Measurements from ENCODE around the gene PXMP4. TPM values are rescaled to one million over a fixed set of nuclear protein-coding genes. Genes with fewer than 3 reads are reported as not detected.
A peak's percentile ranks its signal among the peaks of the same experiment; 100 is the strongest.

Gene PXMP4
- total and polyA plus RNA-seq, 9 of the 15 experiments (the other 6 are each of a cell fraction or from before 2014, with no cell fraction given): 4.8 to 29.1 (median 6.8) TPM

GRCh38 chr20:33686100-33686983, 33.8 kb downstream of the PXMP4 start, which contains the start of gene E2F1 (continued):
- TF ChIP-seq, protein P1, sequence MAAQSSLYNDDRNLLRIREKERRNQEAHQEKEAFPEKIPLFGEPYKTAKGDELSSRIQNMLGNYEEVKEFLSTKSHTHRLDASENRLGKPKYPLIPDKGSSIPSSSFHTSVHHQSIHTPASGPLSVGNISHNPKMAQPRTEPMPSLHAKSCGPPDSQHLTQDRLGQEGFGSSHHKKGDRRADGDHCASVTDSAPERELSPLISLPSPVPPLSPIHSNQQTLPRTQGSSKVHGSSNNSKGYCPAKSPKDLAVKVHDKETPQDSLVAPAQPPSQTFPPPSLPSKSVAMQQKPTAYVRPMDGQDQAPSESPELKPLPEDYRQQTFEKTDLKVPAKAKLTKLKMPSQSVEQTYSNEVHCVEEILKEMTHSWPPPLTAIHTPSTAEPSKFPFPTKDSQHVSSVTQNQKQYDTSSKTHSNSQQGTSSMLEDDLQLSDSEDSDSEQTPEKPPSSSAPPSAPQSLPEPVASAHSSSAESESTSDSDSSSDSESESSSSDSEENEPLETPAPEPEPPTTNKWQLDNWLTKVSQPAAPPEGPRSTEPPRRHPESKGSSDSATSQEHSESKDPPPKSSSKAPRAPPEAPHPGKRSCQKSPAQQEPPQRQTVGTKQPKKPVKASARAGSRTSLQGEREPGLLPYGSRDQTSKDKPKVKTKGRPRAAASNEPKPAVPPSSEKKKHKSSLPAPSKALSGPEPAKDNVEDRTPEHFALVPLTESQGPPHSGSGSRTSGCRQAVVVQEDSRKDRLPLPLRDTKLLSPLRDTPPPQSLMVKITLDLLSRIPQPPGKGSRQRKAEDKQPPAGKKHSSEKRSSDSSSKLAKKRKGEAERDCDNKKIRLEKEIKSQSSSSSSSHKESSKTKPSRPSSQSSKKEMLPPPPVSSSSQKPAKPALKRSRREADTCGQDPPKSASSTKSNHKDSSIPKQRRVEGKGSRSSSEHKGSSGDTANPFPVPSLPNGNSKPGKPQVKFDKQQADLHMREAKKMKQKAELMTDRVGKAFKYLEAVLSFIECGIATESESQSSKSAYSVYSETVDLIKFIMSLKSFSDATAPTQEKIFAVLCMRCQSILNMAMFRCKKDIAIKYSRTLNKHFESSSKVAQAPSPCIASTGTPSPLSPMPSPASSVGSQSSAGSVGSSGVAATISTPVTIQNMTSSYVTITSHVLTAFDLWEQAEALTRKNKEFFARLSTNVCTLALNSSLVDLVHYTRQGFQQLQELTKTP (IDR thresholded peaks at IDR 0.05; ENCODE audit: low read depth in 1 of 2, partially characterized antibody in 2 of 2): no peak
- TF ChIP-seq GTF2B (IDR thresholded peaks at IDR 0.05; ENCODE audit: extremely low read depth, insufficient read length) (no peak), KLF16 (IDR thresholded peaks at IDR 0.05) (peak; percentile 53; the same call in 1 of the 2 replicates)
